Measurements from ENCODE around the gene RNF152.

The RNF152 gene

DNA sequence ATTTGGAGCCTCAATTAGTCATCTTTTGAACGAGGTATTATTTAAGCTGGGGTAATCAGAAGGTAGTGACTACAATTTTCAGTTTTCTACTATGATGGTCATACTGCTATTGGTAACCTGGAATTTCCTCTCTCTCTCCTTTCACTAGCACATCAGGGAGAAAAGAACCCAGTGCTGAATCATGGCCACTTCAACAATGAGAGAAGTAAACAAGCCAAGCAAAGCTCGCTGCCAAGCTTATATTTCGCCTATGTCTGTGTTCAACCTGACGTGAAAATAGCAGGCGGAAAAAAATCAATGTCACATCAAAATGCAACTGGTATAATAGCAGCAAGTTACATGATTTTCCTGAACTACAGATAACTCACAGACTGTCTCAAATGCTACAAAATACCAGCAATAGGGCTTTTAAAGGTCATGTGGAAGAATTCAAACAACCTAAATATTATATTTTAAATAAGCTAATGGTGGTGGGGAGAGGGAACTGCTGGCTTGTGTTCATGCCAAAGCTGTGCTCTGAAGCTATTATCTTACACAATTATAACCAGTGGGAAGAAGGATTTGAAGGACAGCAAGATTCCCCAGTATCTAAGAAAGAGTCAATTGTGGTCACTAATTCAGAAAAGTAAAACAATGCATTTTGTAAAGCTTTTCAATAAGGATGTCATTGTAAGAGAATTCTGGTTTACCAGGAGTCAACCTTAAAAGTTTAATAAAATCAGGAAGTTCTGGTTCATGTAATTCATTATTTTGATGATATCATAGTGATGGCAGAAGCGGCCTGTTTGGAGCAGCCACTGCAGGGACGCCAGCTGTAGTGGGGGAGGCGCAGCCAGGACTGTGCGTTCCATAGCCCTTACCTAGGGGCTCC lies 38.0 kb downstream of the RNF152 start:
- DNase-seq (ENCODE audit: low read depth): peak; percentile 27

DNA sequence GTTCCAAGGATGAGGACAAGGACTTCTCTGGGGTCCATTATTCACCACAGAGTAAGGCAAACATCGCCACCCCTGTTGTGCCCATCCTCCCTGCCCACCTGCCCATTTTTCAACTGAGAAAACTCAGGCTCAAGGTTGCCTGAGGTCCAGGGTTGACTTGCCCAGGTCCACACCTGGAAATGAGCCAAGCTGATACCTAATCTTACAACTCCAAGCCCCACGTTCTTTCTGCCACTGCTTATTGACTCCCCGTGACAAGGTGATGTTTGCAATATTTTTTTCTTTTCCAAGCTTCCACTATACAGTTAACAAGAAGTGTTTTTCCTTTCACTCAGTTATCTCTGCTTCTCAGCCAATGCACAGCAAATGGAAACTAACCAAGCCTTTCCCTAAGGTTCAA lies 39.0 kb downstream of the RNF152 start:
- DNase-seq (ENCODE audit: low read depth): no peak

DNA sequence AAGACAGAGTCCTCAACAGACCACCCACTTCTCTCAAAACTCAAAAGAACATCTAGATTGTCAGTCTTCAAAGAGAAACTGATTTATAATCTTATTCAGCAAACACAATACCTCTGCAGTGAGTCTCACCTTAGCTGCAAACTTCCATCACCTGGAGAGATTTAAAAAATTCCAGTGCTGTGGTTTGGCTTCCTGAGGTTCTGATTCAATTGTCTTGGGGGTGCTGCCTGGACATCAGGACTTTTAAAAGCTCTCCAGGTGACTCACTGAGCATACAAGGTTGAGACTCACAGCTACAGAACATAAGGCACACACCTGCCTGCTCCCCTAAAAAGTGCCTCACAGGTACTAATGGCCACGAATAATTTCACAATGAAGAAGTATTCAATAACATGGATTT lies 40.3 kb downstream of the RNF152 start:
- DNase-seq (ENCODE audit: low read depth): peak; percentile 13

DNA sequence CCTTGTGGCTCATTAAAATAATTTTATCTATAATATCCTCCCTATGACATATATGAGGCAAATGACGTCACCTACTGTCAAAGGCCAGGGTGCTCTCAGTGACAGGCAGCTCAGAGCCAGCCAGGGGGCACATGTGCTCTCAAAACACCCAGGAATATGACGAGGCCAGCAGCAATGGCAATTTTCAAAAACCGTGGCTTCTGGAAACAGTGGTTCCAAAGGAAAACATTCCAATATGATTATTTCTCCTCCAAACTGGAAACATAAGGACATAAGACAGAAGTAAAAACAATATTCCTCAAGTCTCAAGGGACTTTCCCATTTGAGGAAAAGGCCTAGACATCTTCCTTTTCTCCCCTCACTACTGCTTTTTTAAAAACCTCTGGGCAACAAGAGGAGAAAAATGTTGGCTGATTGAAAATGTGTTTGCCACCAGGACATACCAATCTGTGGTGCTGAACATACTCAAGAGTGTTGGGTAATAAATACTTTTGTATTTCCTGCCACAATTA lies 40.8 kb downstream of the RNF152 start:
- peak; percentile 46 for DNase-seq (ENCODE audit: low read depth)

DNA sequence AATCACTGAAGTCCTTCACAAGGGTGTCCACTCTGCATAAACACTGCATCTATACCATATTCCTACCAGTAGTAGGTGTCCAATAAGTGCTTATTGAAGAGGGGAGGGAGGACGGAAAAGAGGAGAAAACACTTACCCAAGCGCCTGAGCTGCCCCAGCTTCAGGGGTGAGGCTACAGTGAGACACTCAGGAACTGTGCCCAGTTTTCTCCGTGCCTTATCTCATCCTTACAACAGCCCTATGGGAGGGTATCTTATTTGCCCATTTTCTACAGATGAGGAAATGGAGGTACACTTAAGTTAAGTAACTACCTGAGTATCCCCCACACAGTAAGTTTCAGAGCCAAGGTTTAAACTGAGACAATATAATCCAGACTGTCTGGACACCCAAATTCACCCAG lies 41.5 kb downstream of the RNF152 start:
- DNase-seq (ENCODE audit: low read depth): no peak

DNA sequence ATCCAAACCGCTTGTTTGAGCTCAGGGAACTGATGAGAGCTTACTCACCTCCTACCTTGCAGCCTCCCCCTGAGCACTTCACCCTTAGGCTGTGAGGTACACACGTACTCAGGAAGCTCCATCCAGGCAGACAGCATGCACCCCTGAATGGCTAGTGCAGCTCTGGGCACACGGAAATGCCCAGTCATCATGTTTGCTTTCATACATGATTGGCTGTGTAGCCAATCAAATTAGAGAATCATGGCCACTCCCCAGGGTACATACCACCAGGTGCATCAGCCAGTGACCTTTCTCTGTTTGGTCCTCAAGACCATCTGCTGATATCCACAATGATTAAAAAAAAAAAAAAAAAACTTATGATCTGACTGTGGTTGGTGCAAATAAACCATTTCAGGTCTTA lies 42.1 kb downstream of the RNF152 start:
- DNase-seq (ENCODE audit: low read depth): no peak

DNA sequence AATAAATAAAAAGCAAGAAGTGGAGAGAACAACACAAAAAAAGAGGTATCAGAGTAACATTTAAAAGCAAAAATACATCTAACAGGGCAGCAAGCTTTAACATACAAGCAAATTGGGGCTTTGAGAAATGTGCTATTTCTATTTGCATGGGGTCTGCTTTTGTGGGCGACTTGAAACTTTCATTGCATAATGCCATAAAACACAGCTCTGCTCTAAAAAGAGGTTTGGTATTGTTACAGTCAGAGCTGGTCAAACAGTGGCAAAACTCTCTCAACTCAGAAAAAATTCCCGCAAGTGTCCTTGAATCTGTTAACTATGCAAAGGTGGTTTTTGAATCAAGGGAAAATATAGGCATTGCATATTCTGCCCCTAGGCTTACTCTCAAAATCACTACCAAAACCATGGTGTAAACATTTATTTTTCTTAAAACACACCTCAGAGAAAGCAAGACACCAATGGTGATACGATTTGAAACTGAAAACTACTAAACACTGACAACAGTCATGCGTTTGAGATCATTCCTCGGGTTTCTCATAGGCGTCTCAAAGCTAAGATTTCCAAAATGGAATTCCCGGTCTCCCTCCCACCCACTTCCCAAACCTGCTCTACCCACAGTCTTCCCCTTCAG lies 45.5 kb downstream of the RNF152 start:
- no peak for DNase-seq (ENCODE audit: low read depth)

DNA sequence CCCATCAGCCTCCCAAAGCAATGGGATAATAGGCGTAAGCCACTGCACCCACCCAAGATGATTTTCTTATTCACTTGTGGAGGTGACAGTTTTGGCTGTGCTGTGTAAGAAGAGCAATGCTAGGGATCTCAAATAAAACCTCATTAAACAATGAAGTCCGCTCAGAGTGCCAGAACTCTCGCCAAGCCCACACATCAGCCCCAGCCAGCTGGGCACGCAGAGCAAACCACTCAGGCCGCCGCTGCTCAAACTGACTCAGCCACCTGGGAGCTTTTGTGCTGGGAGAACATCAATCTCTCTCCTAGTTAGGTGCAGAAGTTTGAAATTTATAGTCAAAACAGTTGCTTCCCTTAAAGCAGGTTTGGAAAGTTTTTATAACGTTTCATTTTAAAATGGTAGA lies 47.6 kb downstream of the RNF152 start:
- no peak for DNase-seq (ENCODE audit: low read depth)

DNA sequence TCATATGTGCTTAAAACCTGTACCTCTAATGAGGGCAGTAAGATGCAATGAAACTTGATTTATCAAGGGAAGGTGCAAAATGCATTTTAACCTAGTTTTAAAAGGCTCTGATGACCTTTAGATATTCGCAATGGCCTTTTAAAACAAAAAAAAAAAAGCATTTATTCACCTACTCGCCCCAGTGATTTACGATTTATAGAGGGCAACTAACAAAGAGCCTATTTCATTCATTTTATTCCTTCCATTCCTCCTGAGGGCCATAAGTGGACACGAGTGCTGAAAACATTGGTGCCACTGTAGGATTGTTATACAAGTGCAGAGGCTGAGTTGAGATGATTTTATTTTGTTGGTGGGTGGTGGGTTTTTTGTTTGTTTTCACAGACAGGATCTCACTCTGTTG lies 48.1 kb downstream of the RNF152 start:
- no peak for DNase-seq (ENCODE audit: low read depth)

DNA sequence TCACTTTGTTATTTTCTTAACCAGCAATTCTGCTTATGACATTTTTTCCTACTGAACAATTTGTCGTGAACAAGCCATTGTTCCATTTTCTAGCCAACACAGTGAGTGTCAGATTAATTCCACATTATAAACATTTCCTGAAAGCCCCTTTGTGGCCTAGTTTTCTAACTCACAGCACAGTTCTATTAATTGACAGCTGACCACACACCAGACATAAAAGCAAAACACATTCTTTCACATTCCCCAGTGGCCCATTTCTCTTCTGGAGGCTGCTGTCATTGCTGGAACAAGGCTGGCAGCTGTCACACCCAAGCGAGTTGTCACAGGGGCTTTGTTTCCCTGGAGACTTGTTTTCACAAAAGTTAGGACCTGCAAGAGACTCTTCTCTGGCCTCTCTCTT lies 50.7 kb downstream of the RNF152 start:
- DNase-seq (ENCODE audit: low read depth): no peak

DNA sequence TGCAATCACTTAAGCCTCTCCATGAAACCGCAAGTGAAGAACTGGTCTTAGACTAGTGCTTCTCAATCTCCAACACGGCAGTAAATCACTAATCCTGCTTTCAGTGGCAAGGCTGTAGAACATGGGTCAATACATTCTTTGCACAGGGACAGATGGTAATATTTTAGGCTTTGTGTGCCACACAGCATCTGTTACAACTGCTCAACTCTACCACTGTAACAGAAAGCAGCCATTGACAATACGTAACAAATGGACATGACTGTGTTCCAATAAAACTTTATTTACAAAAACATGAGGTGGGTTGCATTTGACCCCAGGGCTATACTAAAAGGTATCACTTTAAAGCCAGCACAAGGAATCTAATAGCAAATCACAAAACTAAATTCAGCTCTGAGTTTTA lies 51.1 kb downstream of the RNF152 start:
- DNase-seq (ENCODE audit: low read depth): no peak

DNA sequence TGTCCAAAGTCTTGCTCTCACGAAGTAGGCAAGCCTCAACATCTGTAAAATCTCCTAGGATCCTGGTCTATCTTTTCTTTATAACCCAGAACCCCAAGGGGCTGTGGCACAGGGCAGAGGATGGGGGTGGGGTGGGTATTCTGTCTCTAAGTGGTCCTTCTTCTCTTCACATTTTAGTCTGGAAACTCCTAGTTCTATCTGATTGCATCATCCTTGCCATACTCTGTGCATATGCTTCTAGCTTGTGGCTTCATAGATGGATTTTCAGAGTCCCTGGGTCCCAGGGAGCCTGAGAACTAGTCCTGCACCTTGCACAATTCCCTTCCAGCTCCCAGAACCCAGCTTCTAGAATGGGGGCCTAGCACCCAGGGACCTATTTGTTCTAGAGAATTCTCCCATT lies 52.5 kb downstream of the RNF152 start:
- no peak for DNase-seq (ENCODE audit: low read depth)

DNA sequence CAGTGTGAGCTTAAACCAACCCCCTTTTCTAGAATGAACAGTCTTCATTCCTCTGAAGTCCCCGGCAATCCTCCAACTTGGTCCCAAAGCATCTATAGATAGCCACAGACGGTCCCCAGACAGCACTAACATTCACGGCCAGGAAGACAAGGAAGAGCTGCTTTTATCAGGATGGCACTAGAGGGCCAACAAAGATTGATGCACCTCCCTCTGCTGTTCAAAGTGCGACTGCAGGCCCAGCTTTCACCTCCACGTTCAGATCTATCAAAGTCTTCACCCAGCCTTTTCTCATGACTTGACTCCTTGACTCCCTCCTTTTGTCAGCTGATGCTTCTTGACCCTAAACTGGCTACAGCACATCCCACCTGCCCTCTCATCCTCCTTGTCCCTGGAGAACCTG lies 54.3 kb downstream of the RNF152 start:
- no peak for DNase-seq (ENCODE audit: low read depth)

DNA sequence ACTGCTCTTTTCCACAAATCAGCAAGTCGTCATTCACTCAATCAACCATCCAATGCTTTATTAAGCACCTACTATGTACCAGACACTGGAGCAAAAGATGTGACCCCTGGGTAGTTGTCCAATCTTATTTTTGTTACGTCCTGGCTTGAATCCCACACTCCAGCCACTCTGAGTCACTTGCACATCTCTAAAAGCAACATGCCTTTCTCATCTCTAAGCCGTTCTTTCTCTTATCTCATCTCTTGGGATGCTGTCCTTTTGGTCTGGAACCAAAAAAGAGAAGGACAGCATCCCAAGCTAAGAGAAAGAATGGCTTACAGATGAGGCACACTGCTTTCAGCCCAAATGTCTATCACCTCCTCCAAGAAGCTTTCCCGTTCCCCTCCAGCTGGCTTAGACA lies 58.8 kb downstream of the RNF152 start:
- peak; percentile 52 for DNase-seq (ENCODE audit: low read depth)

DNA sequence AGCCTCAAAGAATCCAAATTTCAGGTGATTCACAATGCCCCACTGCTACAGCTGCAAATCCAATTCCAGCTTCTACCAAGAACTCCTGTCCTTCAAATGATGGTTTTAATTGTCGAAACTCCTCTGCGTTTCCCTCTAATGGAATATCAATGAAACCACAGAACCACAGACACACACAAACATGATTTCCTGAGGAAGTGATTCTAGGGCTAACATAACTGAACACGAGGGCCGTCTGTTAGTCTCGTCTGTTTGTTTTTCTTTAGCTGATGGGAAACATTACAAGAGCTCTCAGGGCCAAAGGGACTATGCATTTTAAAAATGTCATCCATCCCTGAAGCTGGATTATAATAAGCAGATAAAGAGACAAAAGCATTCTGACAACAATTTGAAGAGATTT lies 59.4 kb downstream of the RNF152 start:
- peak; percentile 62 for DNase-seq (ENCODE audit: low read depth)

DNA sequence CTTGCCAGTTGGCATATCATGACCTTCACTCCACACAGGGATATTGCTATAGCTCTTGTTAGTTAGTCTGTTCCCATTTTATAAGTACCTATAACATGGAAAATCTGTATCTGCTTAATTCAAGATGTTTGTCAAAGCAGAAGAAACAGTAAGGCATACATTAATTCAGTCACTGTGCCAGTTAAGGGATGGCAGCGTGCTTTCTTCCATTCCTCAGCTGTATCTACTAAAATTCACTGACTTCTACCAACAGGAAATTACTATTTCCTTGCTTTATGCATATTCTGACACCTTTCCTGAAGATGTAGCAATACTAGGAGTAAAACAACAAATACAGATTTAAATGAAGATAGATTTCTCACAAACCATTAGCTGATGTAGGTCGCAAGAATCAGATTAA lies 59.9 kb downstream of the RNF152 start:
- DNase-seq (ENCODE audit: low read depth): no peak

DNA sequence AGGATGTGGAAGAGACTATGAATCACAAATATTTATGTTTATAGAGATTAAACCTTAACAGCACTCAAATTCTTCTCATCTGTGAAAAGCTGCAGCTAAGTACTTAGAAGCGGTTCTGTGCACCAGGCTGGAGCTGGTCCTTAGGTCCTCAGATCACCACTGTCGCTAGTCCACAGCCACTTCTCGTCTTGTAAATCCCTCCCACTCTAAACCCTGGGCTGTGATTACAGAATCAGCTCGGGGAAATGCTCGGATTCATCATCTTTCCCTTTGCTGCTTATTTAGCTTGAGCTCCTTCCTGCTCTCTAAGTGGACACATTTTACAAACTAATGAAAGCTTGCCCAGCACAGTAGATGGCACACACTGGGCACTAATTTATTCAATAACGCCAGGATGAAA lies 61.7 kb downstream of the RNF152 start:
- DNase-seq (ENCODE audit: low read depth): peak; percentile 34

DNA sequence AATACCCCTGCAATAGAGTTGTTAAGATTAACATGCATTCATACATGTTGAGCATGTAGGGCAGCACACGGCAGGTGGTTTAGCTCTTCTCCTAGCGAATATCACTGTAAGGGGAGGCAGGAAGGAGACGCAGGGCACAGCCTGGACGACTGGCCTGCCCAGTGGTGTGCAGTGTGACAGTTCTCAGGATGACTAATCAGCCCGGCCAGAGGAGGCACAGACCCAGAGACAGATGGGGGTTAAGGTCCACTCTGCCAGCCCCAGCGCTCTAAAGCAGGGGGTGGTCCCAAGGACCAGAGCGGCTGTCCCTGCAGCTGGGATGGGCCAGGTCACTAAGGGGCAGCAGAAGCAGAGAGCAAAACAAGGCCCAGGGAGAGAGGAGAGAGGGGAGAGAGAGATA lies 63.7 kb downstream of the RNF152 start:
- no peak for DNase-seq (ENCODE audit: low read depth)

DNA sequence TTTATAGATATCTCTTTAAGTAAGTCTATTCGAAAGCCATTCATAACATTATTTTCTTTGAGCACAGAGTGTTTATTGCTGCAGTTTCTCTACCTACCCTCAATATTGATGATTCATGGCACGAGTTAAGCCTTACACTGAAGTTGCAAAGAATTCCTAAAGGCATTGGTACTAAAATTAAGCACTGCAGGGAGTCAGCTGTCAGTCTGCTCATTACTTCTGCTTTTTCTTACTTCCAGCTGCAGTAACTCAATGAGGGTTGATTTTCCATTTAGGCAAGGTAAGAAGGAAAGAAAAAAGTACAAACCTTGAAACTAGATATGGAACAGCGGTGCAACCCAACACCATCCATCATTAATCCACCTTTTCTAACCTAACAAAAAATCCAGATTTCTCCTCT lies 65.2 kb downstream of the RNF152 start:
- DNase-seq (ENCODE audit: low read depth): no peak

DNA sequence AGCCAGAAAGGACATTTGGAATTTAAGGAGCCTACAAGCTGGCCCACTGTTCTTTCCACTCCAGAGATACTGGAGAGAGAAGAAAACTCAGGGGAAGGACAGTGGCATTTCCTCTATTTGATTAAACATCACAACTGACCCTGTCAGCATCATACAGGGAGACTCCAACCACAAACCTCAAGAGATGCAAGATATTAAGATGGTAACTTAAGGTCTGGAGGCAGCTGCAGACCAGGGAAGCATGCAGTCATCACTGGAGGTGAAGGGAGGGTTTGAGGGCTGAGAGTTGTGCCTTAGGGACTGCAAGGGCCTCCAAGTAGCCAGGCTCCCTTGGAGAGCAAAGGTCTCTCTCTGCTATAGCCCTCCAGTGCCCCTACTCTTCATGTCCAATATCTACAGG lies 67.4 kb downstream of the RNF152 start:
- peak; percentile 15 for DNase-seq (ENCODE audit: low read depth)

DNA sequence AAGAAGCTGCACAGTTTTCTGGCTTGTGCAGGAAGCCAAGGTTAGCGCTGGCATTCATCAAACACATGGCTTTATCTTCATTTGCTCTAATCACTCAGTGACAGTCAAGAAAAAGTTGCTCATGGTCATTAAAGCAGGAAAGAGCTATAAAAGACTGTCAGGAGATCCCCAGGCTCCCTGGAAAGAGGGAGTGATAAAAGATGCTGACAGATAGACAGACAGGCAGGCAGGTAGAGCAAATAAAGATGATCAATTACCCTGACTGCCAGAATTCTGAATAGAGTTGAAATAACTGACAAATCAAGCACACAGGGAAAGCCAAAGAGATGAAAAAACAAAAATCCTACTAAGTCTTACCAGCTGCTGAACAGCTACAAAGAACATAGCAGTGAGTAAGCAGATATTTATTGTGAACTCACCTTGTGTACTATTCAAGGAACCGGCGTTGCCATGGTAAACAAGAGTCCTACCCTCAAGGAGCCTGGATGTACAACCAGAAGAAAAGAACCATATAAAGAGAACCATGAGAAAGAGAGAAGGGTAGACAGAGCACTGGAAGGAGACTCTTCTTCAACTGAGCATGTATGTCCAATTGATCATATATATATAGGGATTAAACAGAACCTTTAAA lies 68.0 kb downstream of the RNF152 start:
- no peak for DNase-seq (ENCODE audit: low read depth)

DNA sequence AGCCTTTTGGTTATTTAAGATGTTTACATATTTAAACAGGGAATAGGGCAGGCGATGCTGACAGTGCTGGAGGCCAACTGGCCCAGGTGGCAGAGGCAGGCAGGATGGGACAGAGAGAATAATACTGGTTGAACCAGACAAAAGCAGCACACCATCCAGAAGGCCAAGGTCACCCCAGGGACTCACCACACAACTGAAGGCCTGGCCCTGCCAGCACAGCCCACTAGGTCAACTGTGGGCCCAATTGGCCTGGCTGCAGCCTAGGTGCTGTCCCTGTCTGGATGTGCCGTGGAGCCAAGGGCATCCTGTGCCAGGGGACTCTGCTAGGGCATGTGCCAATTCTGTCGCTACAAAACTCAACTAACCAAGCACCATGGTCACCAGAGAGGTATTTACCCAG lies 69.2 kb downstream of the RNF152 start:
- DNase-seq (ENCODE audit: low read depth): no peak

DNA sequence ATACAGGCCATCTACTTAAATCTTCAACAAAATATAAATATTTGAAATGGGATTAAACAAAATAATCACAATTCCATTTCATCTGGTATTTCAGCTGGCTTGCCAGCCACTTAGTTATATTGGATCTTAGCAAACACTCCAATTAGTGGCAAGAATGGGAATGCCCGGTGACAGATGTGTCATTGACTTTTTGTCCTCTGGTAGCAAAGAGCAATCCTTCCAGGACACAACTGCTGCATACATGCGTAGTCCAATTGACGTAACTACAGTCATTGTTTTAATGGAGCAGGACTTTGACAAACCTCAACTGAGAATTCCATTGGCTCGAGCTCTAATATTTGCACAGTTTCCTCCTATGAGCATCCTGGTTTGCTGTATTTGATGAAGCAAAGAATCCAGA lies 69.9 kb downstream of the RNF152 start:
- DNase-seq (ENCODE audit: low read depth): no peak

Data from ELR (cell line).